Femur (tissue), 1 donor: ENCODE measurements around the gene PSPH.
A peak's percentile ranks its signal among the peaks of the same experiment; 100 is the strongest.
"Not testable (repeated sequence)": the region's sequence is repeated elsewhere in the genome, so short reads cannot be mapped to it uniquely, and the experiment has no call there.

Experiments
- DNase-seq: peaks from one replicate; pipeline ENCODE4 v3.0.0-alpha.2; 2017

PSPH gene

GRCh38 chr7:56051339-56052191 lies at the start of gene PSPH, which contains the start of gene CCT6A:
Gene PSPH, minus strand, starts transcription at chr7:56051444. Its CDS starts 30,232 bp downstream, at chr7:56021212.
Gene CCT6A, plus strand, starts transcription at chr7:56051765. Its CDS starts 84 bp downstream, at chr7:56051849.
- peak; percentile 99 for DNase-seq

- DNase-seq: no peak
Measured at GRCh38 chr7:56099653-56100052, 48.4 kb upstream of the PSPH start.

GRCh38 chr7:56098187-56099008 lies 47.2 kb upstream of the PSPH start:
- DNase-seq: not testable (repeated sequence)

- DNase-seq: no peak
Measured at GRCh38 chr7:56097700-56098099, 46.5 kb upstream of the PSPH start.

- DNase-seq: peak; percentile 89
Measured at GRCh38 chr7:56092789-56093531, 41.7 kb upstream of the PSPH start, which contains the start of gene PHKG1. Gene PHKG1, minus strand, starts transcription at chr7:56092952. Its CDS starts 4,011 bp downstream, at chr7:56088941.

GRCh38 chr7:56092388-56092787 lies 41.1 kb upstream of the PSPH start:
- DNase-seq: not testable (repeated sequence)

DNA sequence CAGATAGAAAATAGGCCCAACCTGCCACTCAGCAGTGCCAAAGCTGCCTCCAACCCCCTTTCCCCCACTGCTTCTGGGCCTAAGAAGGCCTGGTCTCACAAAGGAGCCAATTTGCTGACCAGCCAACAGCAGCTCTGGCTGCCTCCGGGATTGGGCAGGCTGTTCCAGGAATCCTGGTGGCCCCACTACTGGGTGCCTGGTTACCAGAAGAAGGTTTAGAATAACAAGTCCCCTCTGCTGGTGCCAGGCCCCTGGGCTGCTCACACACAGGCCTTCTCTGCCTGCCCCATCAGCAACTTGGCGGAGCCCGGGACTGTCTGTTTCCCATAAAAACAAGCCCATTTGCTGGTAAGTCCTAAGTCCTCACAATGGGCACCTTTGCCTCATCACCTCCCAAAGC lies 40.3 kb upstream of the PSPH start:
- peak; percentile 75 for DNase-seq

DNA sequence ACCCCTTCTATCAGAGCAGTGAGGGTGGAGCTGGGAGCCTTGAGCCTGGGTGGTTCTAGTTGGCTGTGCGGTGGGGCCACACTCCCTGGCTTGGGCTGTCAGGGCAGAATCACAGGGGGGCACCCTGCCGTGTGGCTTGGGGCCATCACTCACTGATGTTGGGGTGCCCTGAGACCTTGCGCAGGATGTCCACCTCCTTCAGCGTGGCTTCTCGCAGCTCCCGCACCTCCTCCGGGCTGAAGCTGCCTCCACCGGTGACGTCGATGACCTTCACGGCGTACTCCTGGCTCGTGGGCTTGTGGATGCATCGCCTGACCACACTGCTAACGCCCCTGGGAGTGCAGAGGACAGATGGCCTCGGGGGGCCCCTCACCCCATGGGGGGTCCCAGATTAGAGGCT lies 36.2 kb upstream of the PSPH start:
- no peak for DNase-seq

GRCh38 chr7:56086761-56087160 lies 35.5 kb upstream of the PSPH start:
- no peak for DNase-seq

DNA sequence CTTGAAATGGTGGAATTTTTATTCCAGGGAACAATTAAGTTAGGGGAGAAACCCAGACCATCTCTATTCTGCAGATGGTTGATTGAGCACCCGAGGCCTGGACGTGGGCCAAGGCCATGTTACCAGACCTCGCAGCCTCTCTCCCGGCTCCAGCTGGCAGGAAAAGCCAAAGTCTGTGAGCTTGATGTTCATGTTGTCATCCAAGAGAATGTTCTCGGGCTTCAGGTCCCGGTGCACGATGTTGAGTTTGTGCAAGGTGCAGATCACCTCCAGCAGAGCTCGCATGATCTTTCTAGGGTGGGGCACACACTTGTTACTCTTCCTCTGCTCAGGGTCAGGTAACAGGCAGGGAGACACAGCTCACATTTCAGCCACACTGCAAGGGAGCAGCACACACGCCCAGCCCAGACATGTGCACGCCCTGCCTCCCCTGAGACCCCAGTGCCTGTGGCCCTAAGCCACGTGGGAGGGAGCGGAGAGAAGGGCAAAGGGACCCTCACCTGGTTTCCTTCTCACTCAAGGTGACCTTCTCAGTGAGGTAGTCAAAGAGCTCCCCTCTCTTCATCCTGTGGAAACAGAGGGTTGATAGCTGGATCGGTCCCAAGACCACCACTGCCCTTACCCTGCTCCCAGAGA lies 32.0 kb upstream of the PSPH start:
- DNase-seq: no peak

- DNase-seq: no peak
Measured at GRCh38 chr7:56081626-56082340, 30.5 kb upstream of the PSPH start.

- DNase-seq: not testable (repeated sequence)
Measured at GRCh38 chr7:56080726-56081435, 29.6 kb upstream of the PSPH start.

GRCh38 chr7:56079450-56080185 lies 28.4 kb upstream of the PSPH start:
- peak; percentile 81 for DNase-seq

DNA sequence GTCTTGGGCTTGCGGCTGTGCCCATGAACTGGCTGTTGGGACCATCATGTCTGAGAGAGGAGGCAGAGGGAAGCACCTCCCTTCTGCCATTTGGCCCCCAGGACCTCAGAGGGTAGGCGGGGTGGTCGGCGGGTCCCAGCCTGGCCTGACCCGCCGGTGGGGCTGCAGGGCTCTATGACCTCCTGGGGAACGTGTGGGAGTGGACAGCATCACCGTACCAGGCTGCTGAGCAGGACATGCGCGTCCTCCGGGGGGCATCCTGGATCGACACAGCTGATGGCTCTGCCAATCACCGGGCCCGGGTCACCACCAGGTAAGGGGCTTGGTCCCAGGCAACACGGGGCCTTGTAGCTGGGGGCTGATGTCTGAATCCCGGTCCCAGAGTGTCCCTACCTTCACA lies 27.0 kb upstream of the PSPH start:
- DNase-seq: no peak

DNA sequence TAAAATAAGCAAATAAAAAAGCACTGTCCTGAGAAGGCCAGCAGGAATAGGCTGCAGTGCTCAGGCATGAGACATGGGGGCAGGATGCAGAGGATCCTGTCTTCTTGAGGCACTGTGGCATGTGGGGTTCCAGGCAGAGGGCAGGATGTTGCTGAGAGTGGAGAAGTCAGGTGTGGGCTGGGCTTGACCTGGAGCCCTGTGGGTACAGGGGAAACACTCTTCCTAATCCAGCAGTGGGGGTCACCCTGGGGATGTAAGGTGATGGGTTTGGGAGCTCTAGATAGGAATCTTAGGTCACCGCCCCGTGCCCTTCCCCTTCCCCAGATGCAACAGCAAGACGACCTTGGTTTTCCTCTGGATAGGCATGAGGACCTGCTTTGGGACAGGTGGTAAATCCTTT lies 26.4 kb upstream of the PSPH start:
- DNase-seq: no peak

- DNase-seq: peak; percentile 87
Measured at GRCh38 chr7:56074371-56074791, 23.1 kb upstream of the PSPH start.

- not testable (repeated sequence) for DNase-seq
Measured at GRCh38 chr7:56066376-56066775, 15.1 kb upstream of the PSPH start.

- peak; percentile 94 for DNase-seq
Measured at GRCh38 chr7:56063882-56064625, 12.8 kb upstream of the PSPH start, which contains the start of gene SUMF2. Gene SUMF2, plus strand, starts transcription at chr7:56064286. Its CDS starts 26 bp downstream, at chr7:56064312.

DNA sequence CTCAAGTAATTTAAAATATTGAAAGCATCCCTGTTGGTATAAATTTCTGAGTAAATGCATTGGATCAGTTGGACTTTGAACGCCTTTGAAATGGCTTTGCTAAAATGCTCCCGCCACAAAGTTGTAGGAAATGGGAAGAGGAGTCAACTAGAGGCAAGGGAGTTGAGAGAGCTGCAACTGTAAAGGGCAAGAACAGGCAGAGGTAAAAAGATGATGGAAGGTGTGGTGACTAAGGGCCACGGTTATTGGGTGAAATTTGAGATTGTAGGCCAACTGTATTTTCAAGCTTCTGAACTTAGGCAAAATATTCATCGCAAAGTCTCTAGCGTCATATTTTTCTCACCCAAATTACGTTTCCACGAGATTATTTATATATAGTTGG lies 12.2 kb upstream of the PSPH start:
- no peak for DNase-seq
